Hematopoietic multipotent progenitor cell (in vitro differentiated cells): ENCODE measurements around the gene FAM131B. TPM values are rescaled to one million over a fixed set of nuclear protein-coding genes. Genes with fewer than 3 reads are reported as not detected.

Source experiments
- DNase-seq, 3 donors: peaks; one replicate each; pipeline ENCODE4 v3.0.0-alpha.2; 2011 to 2015; ENCODE audit warnings: low read depth in 2 of 3, low spot score in 2 of 3
- small RNA-seq: library from RNA; depleted of rRNA; stranded (forward); fragments of <200 nt; gene quantifications from one replicate; pipeline ENCODE3, GENCODE V24; 2012
- total RNA-seq: library from RNA; depleted of rRNA; stranded (reverse); fragments of >200 nt; gene quantifications from one replicate; pipeline ENCODE4 v1.2.3, GENCODE V29; 2012

FAM131B gene
- total RNA-seq, 1 donor = 0.81 TPM

GRCh38 chr7:143327903-143328302, 34.6 kb downstream of the FAM131B start:
- no peak for DNase-seq

DNA sequence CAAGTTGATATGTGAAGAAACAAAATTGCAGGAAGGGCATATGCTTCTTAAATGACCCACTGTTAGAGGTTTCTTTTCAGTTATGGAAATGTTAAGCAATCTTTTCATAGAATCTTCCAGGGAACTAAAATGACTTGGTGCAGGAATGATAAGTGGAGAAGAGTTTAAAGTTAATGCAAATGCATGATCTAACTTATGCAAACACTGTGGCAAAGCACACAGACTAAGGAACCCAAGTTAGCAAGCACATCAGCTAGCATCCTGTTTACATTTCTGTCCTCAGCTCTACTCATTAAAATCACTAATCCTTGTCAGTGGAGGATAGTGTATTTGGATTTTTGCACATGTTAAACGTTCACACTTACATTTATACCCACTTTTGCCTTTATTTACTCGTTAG, 37.3 kb downstream of the FAM131B start:
- DNase-seq = no peak

GRCh38 chr7:143323653-143324052, 38.9 kb downstream of the FAM131B start:
- DNase-seq = no peak

DNA sequence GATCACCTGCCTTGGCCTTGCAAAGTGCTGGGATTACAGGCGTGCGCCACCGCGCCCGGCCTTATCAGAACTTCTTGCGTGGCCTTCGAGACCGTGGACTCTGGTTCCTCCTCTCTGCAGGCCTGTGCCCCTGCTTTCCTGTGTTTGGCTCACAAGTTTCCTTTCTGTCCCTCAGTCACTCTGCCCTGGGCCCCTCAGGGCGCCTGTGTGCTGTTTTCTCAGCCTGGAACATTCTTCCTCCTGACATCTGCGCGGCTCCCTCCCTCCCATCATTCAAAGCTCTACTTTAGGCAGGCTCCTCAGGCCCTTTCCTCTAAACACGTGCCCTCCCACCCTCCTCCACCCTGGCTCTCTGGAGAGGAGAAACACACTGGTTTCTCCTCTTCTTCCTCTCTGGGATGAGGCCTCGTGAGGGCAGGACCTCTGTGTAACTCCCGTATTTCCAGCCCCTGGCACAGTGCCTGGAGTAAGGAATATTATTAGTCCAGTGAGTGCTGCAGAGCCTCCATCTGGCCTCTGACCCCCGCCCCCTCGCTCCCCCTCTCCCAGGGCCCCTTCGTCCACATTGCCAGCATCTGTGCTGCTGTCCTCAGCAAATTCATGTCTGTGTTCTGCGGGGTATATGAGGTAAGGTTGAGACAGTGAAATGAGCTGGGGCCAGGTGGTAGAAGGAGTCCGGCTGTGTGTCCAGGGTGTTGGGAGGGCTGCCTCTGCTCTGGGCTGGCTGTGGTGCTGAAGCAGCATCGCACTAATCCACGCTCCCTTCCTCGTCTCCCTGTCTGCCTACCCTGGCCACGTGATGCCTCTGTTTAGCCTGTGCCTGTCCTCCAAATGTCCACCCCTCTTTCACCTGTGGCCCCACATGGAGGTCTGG, 39.5 kb downstream of the FAM131B start:
- no peak for DNase-seq

GRCh38 chr7:143321734-143322133, 40.8 kb downstream of the FAM131B start:
- no peak for DNase-seq

GRCh38 chr7:143321242-143321641, 41.3 kb downstream of the FAM131B start:
- DNase-seq = no peak

DNA sequence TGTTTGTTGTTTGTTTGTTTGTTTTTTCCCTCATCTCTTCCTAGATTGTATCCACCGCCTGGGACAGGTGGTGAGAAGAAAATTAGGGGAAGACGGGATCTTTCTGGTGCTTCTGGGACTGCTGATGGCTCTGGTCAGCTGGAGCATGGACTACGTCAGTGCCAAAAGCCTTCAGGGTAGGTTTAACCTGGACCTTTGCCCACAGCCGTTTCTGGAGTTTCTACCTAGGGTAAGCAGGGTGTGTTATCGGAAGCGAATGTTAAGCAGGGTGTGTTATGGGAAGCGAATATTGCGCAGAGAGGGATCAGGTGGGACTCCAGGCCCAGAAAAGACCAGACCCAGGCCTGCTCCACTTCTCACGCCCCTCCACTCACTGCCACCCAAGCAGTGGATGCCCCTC, 41.9 kb downstream of the FAM131B start:
- DNase-seq = no peak

- no peak for DNase-seq
These were observed 43.9 kb downstream of the FAM131B start for GRCh38 chr7:143318661-143319060.

DNA sequence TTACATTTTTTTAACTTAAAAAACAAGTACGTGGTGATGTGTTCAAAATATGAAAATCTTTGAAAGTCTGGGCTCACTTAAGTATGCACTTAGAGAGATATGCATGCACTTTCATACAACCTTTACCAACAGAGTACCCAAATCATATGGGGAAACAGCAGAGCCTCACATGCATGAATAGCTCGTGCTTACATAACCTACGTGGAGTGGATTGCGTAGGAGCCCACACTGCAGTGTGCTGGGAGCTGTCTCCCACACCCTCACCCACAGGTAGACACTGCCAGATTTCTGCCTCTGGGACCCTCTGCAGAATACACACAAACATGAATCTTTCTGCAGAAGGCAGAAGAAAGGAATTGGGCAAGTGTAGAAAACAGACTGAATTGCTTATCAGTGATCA, 46.0 kb downstream of the FAM131B start:
- DNase-seq = no peak

GRCh38 chr7:143315776-143316175, 46.7 kb downstream of the FAM131B start, which contains the start of gene CLCN1:
TSS of gene CLCN1 (plus strand) at chr7:143316111. CDS start at chr7:143316213, 102 bp downstream.
- no peak for DNase-seq

GRCh38 chr7:143314127-143314526, 48.4 kb downstream of the FAM131B start:
- no peak for DNase-seq

- DNase-seq = no peak
These were observed 53.9 kb downstream of the FAM131B start for GRCh38 chr7:143308632-143309031.

GRCh38 chr7:143305423-143306070, 57.0 kb downstream of the FAM131B start:
- DNase-seq = peak; percentile 28 to 80 (median 66)

- no peak for DNase-seq
These were observed 57.6 kb downstream of the FAM131B start for GRCh38 chr7:143304938-143305337.

DNA sequence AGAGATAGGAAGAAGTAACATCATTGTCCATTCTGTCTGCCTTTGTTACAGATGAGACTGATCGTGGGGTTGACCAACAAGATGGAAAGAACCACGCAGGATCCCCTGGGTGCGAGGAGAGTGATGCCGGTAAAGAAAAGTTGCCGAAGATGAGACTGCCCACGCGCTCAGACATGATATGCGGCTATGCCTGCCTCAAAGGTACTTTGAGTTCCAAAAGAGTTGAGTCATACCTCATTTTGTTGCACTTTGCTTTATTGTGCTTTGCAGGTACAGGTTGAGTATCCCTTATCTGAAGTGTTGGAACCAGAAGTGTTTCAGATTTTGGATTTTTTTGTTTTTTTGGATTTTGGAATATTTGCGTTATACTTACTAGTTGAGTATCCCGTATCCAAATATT, 58.8 kb downstream of the FAM131B start:
- DNase-seq = no peak

Small RNA genes within 50 kb of the gene (small RNA-seq; reads per million reads assigned to genes)
- not detected for gene MIR6892

Other genes starting within 250 kb of the FAM131B start
- gene PIP, start 230.6 kb downstream of the FAM131B start, total RNA-seq = not detected
- gene TAS2R39, start 179.3 kb downstream of the FAM131B start, total RNA-seq = not detected
- gene TAS2R40, start 140.7 kb downstream of the FAM131B start, total RNA-seq = not detected
- gene GSTK1, start 99.3 kb downstream of the FAM131B start, total RNA-seq = 153 TPM
- gene TMEM139, start 77.8 kb downstream of the FAM131B start, total RNA-seq = not detected
- gene CASP2, start 74.4 kb downstream of the FAM131B start, total RNA-seq = 64.4 TPM
- 0.54 TPM for gene CLCN1, start 46.6 kb downstream of the FAM131B start, total RNA-seq
- gene ZYX, start 18.6 kb upstream of the FAM131B start, total RNA-seq = 100 TPM
- 6.2 TPM for gene EPHA1, start 46.1 kb upstream of the FAM131B start, total RNA-seq
- gene TAS2R60, start 80.7 kb upstream of the FAM131B start, total RNA-seq = 0.27 TPM
- gene TAS2R41, start 115.2 kb upstream of the FAM131B start, total RNA-seq = 1.3 TPM
- gene CTAGE15, start 209.1 kb upstream of the FAM131B start, total RNA-seq = under 0.01 TPM